K562 (cell line): Measurements from ENCODE around the gene CD40. TPM values are rescaled to one million over a fixed set of nuclear protein-coding genes. Genes with fewer than 3 reads are reported as not detected.

Experiments used
- ATAC-seq: fragments of 200-7000 bp; cut with Tn5 transposase; 3 replicates; pipeline ENCODE4 v1.9.1; 2020; ENCODE audit warnings: moderate library complexity
- BruUV-seq: library from RNA; stranded (reverse); fragments of 400-500 nt; replicated peaks from 2 replicates; lab custom pipeline; 2021; lab: Mats Ljungman, UMichigan
- CTCF ChIA-PET: fragments of 300-600 bp; formaldehyde crosslinking; extraction: SDS; loops from one replicate; lab custom pipeline; 2021; ENCODE audit warnings: low intra/inter-chr PET ratio; lab: Yijun Ruan, JAX
- POLR2A ChIA-PET: fragments of 300-600, 350-650 bp; sonication (Branson Sonifier 250); formaldehyde crosslinking; extraction: SDS; loops from one replicate; lab custom pipeline; 2021; ENCODE audit warnings: antibody characterized with exemption, inconsistent platforms; lab: Yijun Ruan, JAX
- DNase-seq, 4 experiments: peaks; one replicate each; pipeline versions ENCODE4 v3.0.0 to v3.0.0-alpha.2; 2011 to 2018; ENCODE audit warnings: low spot score in 3 of 4, mixed read lengths in 3 of 4; ENCODE audit errors: extremely low read depth in 1 of 4
- FAIRE-seq: peaks from 2 replicates; lab custom pipeline; 2011; peaks lifted over from hg19 to GRCh38; lab: Jason Lieb, UNC
- H2AFZ ChIP-seq: 2 replicates; pipeline ENCODE4 v1.6.0; 2011; ENCODE audit warnings: low read depth, low read length, control low read depth, inconsistent platforms
- H3K27ac ChIP-seq: fragments of 200-600 bp; 3 replicates; pipeline ENCODE4 v1.8.0; 2011; ENCODE audit warnings: low read depth, mild to moderate bottlenecking, control low read depth, inconsistent platforms, low read length, moderate library complexity, mixed read lengths; ENCODE audit errors: extremely low read depth
- H3K27me3 ChIP-seq, 2 experiments: fragments of 300-600 bp in 1 of 2; 2 replicates in 1 of 2; 3 replicates in 1 of 2; pipeline versions ENCODE4 v1.6.0 to v1.8.0; 2011; ENCODE audit warnings: inconsistent platforms in 2 of 2, low read length in 2 of 2, mild to moderate bottlenecking in 1 of 2, mixed read lengths in 1 of 2, moderate library complexity in 1 of 2; ENCODE audit not compliant: control insufficient read depth in 2 of 2, insufficient read depth in 2 of 2
- H3K36me3 ChIP-seq: fragments of 300-600 bp; 3 replicates; pipeline ENCODE4 v1.8.0; 2011; ENCODE audit warnings: mild to moderate bottlenecking, low read length, inconsistent platforms; ENCODE audit not compliant: control insufficient read depth, insufficient read depth
- H3K4me1 ChIP-seq, 2 experiments: fragments of 200-600 bp in 1 of 2; replicated peaks in 1 of 2; 2 replicates in 1 of 2; 3 replicates in 1 of 2; pipeline versions ENCODE4 v1.5.1 to v1.8.0; 2011; ENCODE audit warnings: inconsistent platforms in 2 of 2, low read length in 2 of 2, mild to moderate bottlenecking in 1 of 2, mixed read lengths in 1 of 2, moderate library complexity in 1 of 2; ENCODE audit not compliant: control insufficient read depth in 2 of 2, insufficient read depth in 2 of 2
- H3K4me2 ChIP-seq: 2 replicates; pipeline ENCODE4 v1.6.1; 2011; ENCODE audit warnings: low read length, control low read depth, inconsistent platforms, mixed read lengths; ENCODE audit not compliant: insufficient read depth
- H3K4me3 ChIP-seq: fragments of 200-600 bp; sonication (generic), shearing (Covaris generic); 2 replicates; pipeline ENCODE4 v1.5.1; 2016; ENCODE audit warnings: control low read depth, inconsistent platforms
- H3K79me2 ChIP-seq: fragments of 200-600 bp; 3 replicates; pipeline ENCODE4 v1.8.0; 2011; ENCODE audit warnings: low read length, inconsistent platforms; ENCODE audit not compliant: control insufficient read depth, insufficient read depth
- H3K9ac ChIP-seq, 2 experiments: 2 replicates each; pipeline versions ENCODE4 v1.6.0 to v1.6.1; 2011; ENCODE audit warnings: low read depth in 2 of 2, low read length in 2 of 2, control low read depth in 1 of 2, inconsistent platforms in 1 of 2, mild to moderate bottlenecking in 1 of 2, mixed read lengths in 1 of 2; ENCODE audit not compliant: insufficient read depth in 1 of 2
- H3K9me1 ChIP-seq: one replicate; pipeline ENCODE4 v1.6.0; 2011; ENCODE audit warnings: inconsistent platforms, mild to moderate bottlenecking, low read length, moderate library complexity; ENCODE audit not compliant: control insufficient read depth, insufficient read depth
- H3K9me3 ChIP-seq: replicated peaks from 2 replicates; pipeline ENCODE4 v1.5.1; 2011; ENCODE audit warnings: low read depth, low read length, inconsistent platforms; ENCODE audit not compliant: control insufficient read depth, insufficient read depth
- H4K20me1 ChIP-seq: replicated peaks from 2 replicates; pipeline ENCODE4 v1.6.1; 2011; ENCODE audit warnings: low read length, inconsistent platforms, mixed read lengths; ENCODE audit not compliant: control insufficient read depth, insufficient read depth
- CBX2 ChIP-seq: fragments of 200-600 bp; sonication (generic); IDR thresholded peaks from one replicate; pipeline ENCODE4 v1.6.1; 2012; ENCODE audit warnings: mild to moderate bottlenecking, low read length, inconsistent platforms; ENCODE audit not compliant: insufficient read depth, poor library complexity, severe bottlenecking
- CCAR2 ChIP-seq: fragments of 200-400 bp; formaldehyde crosslinking; IDR thresholded peaks from 2 replicates; pipeline ENCODE4 v1.6.1; 2017; ENCODE audit warnings: mild to moderate bottlenecking, low read depth, low read length
- ELF1 ChIP-seq: fragments of 200-800 bp; sonication (Bioruptor generic); IDR thresholded peaks from 2 replicates; pipeline ENCODE4 v1.6.1; 2016; ENCODE audit warnings: missing genetic modification characterization, missing compliant biosample characterization
- GABPA ChIP-seq: fragments of 200-800 bp; sonication (Bioruptor generic); conservative IDR thresholded peaks from 2 replicates; pipeline ENCODE4 v1.6.1; 2016; ENCODE audit warnings: low read depth, missing genetic modification characterization, missing compliant biosample characterization
- JUND ChIP-seq, 2 experiments: IDR thresholded peaks; 2 replicates in 1 of 2; 3 replicates in 1 of 2; pipeline ENCODE4 v1.6.1; 2011; ENCODE audit warnings: borderline replicate concordance in 2 of 2, low read depth in 2 of 2, low read length in 2 of 2, improper control_type of control experiment in 1 of 2, missing biosample characterization in 1 of 2, missing genetic modification characterization in 1 of 2, missing genetic modification reagents in 1 of 2
- PCBP1 ChIP-seq: fragments of 200-400 bp; formaldehyde crosslinking; IDR thresholded peaks from 2 replicates; pipeline ENCODE4 v1.6.1; 2018; ENCODE audit warnings: mild to moderate bottlenecking, low read depth, low read length; ENCODE audit not compliant: poor library complexity, severe bottlenecking
- WGBS: fragments of 100-300 bp; shearing (Covaris generic); methylation state at CpG from one replicate; pipeline ENCODE4 v1.1.6; 2016; ENCODE audit warnings: low coverage, mixed read lengths; ENCODE audit not compliant: insufficient coverage; ENCODE audit errors: missing lambda C conversion rate; 5-methylcytosine and 5-hydroxymethylcytosine counted together
- in situ Hi-C: fragments of 300-500 bp; cut with MboI; formaldehyde crosslinking; loops from 4 replicates; pipeline ENCODE4 v1.15.0; 2018; ENCODE audit warnings: inconsistent platforms, mixed read lengths
- intact Hi-C: fragments of 100-400 bp; cut with micrococcal nuclease; formaldehyde crosslinking; loops from 2 replicates; pipeline ENCODE4 v1.14.2; 2022
- polyA plus RNA-seq, 8 experiments: library from polyadenylated mRNA; depleted of rRNA in 4 of 8; stranded (reverse) in 5 of 8; unstranded in 3 of 8; fragments of >200 nt; fragmentation: Nextera tagmentation in 2 of 8; fragmentation: Illumina TruSeq in 1 of 8; extraction: Ambion mirVana in 2 of 8; extraction: Trizol in 1 of 8; gene quantifications; 2 replicates each; pipeline versions ENCODE4 v1.2.1 to v1.2.3, GENCODE V29; 2011 to 2014; ENCODE audit warnings: inconsistent platforms in 1 of 8, missing spikeins in 1 of 8
- total RNA-seq, 7 experiments: library from RNA; depleted of rRNA in 6 of 7; stranded (reverse); fragments of >200 nt in 6 of 7; fragmentation: Illumina TruSeq in 2 of 7; extraction: Trizol in 2 of 7; gene quantifications; 2 replicates each; pipeline versions ENCODE4 v1.2.1 to v1.2.3, GENCODE V29; 2011 to 2021; ENCODE audit warnings: low replicate concordance in 1 of 7
- TF ChIP-seq, protein P1 (sequence below): sonication (generic); IDR thresholded peaks from 2 replicates; pipeline ENCODE4 v1.6.1; 2016
- TF ChIP-seq, protein P2 (sequence below): IDR thresholded peaks from 2 replicates; pipeline ENCODE4 v1.6.1; 2014; ENCODE audit warnings: antibody characterized with exemption

Gene CD40
- total and polyA plus RNA-seq, 9 of the 15 experiments (the other 6 are each of a cell fraction or from before 2014, with no cell fraction given), result 0.76 to 3.7 (median 1.6) TPM

DNA sequence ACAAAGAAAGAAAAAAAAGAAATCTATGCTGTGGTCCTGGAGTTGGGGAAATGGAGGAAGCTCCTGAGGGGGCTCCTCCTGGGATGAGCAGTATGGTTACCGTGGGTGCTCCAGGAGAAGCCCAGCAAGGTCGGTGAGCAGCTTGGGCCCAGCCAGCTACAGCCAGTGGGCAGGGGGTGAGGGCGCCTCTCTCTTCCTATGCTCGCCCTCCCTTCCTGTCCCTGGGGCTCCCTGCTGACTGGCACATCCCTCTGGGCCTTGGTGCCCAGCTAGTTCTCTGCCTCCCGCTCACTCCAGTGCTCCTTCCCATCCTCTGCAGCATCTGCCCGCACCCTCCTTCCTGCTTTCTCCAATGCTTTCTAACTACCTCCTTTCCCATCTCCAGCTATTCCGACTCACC, 16.6 kb downstream of the CD40 start:
- TF ChIP-seq JUND (IDR thresholded peaks at IDR 0.05; ENCODE audit: borderline replicate concordance, low read depth, low read length), result no peak
- no peak for TF ChIP-seq JUND (tag; IDR thresholded peaks at IDR 0.05; ENCODE audit: borderline replicate concordance, low read depth, low read length)
- H2AFZ ChIP-seq, result no peak overlapping the region
- no peaks in the 10 kb centered on the region for H3K9me3 ChIP-seq
- peaks cover 15% of the 10 kb centered on the region for H4K20me1 ChIP-seq
- peaks cover 8 to 49% of the 10 kb centered on the region in 2 experiments; a peak in 4 of 5 replicates for H3K27me3 ChIP-seq
- CTCF ChIA-PET, result interaction anchor here (0.5 kb wide), 1 partner anchor 122 kb away, joined by 4 read pairs; no protein-coding TSS in a partner anchor
- no peak overlapping the region; a peak in 1 of 4 replicates for H3K9ac ChIP-seq
- peaks cover 0 to 4% of the 10 kb centered on the region in 2 experiments; a peak in 1 of 5 replicates for H3K4me1 ChIP-seq
- intact Hi-C loops, result loop anchor here (5.0 kb wide), 2 partner anchors 112 to 173 kb away; partner anchors contain the start of gene CDH22
- H3K4me2 ChIP-seq, result no peak overlapping the region
- WGBS, result 0% methylated on average over 7 of the region's 7 CpGs
- DNase-seq (no peak), FAIRE-seq (no peak), ATAC-seq (no peak)
- in situ Hi-C loops, result loop anchor here (25.0 kb wide), 1 partner anchor 178 kb away; the partner anchor contains the start of gene CDH22
- POLR2A ChIA-PET, result no interaction called here
- no peaks in the 10 kb centered on the region for H3K36me3 ChIP-seq
- BruUV-seq, result no TSS peak
- no peaks in the 10 kb centered on the region for H3K9me1 ChIP-seq
- H3K79me2 ChIP-seq, result no peaks in the 10 kb centered on the region
- no peak overlapping the region for H3K27ac ChIP-seq
- H3K4me3 ChIP-seq, result no peak overlapping the region

DNA sequence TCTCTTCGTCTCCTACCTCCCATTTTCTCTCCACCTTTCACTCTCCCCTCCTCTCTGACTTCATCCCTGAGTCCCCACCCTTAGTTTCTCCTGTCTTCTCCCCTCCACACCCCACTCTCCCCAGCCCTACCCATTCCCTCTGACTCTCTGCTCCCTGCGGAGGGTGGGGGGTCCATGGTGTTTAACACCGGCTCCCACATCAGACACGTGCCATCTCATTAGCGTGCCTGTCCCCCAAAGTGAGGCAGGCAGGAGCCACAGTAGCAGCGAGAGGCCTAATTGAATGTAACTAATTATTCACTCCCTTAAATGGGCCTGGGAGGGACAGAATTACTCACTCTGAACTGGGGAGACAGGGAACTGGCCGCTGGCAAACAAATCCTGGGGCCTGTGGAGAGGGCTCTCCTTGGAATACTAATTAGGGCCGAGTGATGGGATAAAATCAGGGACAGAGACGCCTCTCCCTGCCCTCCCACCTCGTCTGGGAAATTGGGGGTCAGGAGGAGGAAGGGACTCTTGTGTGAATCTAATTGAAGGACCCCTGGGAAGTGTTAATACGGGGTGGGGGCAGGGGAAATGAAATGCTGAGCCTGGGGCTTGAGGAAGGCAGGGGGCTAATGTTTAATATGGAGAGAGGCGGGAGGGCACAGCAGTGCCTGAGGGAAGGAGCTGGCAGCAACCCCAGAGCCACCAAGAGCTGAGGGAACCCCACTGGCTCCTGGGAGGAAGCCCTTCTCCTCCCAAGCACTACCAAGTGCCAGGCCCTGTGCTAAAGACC, 17.9 kb downstream of the CD40 start:
- Histone ChIP-seq H3K27ac (no peak overlapping the region), H2AFZ (no peak overlapping the region), H3K4me2 (no peak overlapping the region), H3K36me3 (no peaks in the 10 kb centered on the region), H3K9me3 (no peaks in the 10 kb centered on the region), H3K4me3 (no peak overlapping the region), H3K79me2 (no peaks in the 10 kb centered on the region), H3K9me1 (no peaks in the 10 kb centered on the region), H4K20me1 (peaks cover 15% of the 10 kb centered on the region), H3K9ac (no peak overlapping the region), H3K27me3 (peaks cover 5 to 45% of the 10 kb centered on the region in 2 experiments; a peak in 3 of 5 replicates), H3K4me1 (peaks cover 0 to 4% of the 10 kb centered on the region in 2 experiments; a peak in 1 of 5 replicates)
- ChIA-PET CTCF (interaction anchor here (0.6 to 1.2 kb wide), 2 partner anchors 59 to 122 kb away, joined by 3 to 4 read pairs; no protein-coding TSS in a partner anchor), POLR2A (no interaction called here)
- no peak for FAIRE-seq
- DNase-seq, result no peak
- intact Hi-C loops (no loop called here), in situ Hi-C loops (loop anchor here (25.0 kb wide), 1 partner anchor 176 kb away; the partner anchor contains the start of gene CDH22)
- ATAC-seq, result no peak
- 0% methylated on average over 12 of the region's 12 CpGs for WGBS
- no TSS peak for BruUV-seq
- TF ChIP-seq, protein P1, sequence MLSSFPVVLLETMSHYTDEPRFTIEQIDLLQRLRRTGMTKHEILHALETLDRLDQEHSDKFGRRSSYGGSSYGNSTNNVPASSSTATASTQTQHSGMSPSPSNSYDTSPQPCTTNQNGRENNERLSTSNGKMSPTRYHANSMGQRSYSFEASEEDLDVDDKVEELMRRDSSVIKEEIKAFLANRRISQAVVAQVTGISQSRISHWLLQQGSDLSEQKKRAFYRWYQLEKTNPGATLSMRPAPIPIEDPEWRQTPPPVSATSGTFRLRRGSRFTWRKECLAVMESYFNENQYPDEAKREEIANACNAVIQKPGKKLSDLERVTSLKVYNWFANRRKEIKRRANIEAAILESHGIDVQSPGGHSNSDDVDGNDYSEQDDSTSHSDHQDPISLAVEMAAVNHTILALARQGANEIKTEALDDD, result no peak
- no peak for TF ChIP-seq GABPA
- no peak for TF ChIP-seq CCAR2
- TF ChIP-seq, protein P2, sequence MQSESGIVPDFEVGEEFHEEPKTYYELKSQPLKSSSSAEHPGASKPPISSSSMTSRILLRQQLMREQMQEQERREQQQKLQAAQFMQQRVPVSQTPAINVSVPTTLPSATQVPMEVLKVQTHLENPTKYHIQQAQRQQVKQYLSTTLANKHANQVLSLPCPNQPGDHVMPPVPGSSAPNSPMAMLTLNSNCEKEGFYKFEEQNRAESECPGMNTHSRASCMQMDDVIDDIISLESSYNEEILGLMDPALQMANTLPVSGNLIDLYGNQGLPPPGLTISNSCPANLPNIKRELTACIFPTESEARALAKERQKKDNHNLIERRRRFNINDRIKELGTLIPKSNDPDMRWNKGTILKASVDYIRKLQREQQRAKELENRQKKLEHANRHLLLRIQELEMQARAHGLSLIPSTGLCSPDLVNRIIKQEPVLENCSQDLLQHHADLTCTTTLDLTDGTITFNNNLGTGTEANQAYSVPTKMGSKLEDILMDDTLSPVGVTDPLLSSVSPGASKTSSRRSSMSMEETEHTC, result no peak
- no peak for TF ChIP-seq CBX2
- no peak for TF ChIP-seq ELF1 (tag)
- TF ChIP-seq PCBP1, result no peak
